ENCODE measurements around the gene LMO7.

LMO7 gene

DNA sequence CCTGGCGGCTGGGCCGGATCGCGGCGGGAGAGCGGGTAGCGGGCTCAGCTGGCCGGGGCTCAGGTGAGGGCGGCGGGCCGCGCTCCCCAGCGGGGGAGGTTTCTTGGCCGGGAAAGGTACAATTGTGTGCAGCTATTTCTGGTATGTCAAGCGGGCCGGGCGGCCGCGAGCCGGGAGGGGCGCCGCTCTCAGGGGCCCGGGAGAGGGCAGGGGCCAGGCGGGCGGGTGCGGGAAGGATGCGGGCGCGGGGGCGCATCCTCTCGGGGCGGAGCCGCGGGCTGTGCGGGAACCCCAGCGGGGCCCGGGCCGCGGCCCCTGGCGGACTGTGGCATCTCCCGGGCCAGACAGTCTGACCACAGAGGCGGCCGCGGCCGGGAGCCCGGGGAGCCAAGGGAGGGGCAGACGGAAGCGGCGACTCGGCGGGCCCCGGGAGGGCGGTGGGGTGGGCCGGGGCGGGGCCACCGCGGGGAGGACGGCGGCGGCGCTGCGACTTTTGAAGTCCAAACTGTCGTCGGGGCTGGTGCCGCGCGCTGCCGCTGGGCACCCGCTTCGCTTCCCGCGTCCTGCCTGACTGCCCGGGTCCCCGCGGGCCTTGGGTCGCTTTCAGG, at the start of gene LMO7:
Gene LMO7 (plus strand): TSS at position 503 of the 608 bp plus-strand sequence. CDS start 328 bp downstream, outside the sequence.
- no peak for DNase-seq (ENCODE audit: low read depth in 2 of 2)

DNA sequence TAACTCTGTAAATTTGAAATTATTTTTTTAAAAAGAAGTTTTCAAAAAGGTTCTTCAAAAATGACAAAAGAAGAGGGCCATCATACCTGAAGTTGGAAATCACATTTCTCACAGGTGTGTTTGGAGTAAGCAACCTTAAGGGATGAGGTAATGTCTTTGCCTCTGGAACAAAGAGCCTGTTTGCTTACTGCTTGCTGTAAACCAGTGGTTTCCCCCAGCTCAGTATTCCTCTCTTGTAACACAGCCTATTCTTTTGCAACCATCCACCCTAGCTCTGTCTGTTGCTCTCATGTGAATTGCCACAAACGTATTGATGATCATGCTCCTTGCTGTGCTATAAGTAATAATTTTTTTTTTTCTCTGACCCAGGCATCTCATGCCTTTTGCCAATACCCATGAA, 48.5 kb upstream of the LMO7 start:
- no peak for DNase-seq (ENCODE audit: low read depth in 2 of 2)

DNA sequence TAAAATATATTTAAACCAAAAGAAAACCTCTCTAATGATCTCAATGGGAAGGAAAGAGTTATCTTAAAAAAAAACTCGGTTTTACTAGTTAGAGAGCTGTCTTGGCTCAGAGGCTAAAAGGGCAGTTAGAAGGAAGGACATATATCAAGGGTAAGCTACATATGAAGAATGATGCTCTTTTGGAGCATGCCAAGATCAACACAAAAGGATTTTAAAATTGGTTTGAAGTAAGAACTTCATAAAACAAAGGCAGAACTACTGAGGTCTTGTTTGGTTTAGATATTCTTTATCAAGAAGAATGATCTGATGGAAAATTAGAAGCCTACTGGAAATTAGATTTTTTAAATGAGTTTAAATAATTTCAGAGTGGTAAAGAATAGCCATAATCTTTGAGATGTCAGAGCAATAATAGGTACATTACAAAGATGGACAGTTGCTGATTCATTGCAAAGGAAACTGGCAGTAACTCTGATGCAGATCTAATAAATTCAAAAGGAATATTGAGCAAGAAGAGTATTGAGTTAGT, 39.4 kb upstream of the LMO7 start:
- DNase-seq (ENCODE audit: low read depth in 2 of 2), result no peak

DNA sequence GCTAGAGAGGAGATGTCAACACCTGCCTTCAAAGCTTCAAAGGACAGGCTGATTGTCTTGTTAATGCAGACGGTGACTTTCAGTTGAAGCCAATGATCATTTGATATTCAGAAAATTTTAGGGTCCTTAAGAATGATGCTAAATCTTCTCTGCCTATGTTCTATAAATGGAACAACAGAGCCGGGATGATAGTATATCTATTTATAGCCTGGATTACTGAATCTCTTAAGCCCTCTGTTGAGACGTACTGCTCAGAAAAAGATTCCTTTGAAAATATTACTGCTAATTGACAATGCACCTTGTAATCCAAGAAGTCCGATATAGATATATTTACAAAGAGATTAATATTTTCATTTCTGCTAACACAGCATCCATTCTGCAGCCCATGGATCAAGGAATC, 35.8 kb upstream of the LMO7 start:
- DNase-seq (ENCODE audit: low read depth in 2 of 2), result no peak

DNA sequence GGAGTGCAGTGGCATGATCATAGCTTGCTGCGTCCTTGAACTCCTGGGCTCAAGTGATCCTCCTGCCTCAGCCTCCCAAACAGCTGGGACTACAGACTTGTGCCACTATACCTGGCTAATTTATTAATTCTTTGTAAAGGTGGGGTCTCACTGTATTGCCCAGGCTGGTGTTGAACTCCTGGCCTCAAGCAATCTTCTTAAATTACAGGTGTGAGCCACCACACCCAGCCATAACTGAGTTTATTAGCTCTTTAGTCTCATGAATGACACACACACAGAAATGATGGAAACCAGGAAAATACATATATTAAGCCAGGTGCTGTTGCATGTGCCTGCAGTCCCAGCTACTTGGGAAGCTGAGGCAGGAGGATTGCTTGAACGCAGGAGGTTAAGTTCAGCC, 33.1 kb upstream of the LMO7 start:
- no peak for DNase-seq (ENCODE audit: low read depth in 2 of 2)

DNA sequence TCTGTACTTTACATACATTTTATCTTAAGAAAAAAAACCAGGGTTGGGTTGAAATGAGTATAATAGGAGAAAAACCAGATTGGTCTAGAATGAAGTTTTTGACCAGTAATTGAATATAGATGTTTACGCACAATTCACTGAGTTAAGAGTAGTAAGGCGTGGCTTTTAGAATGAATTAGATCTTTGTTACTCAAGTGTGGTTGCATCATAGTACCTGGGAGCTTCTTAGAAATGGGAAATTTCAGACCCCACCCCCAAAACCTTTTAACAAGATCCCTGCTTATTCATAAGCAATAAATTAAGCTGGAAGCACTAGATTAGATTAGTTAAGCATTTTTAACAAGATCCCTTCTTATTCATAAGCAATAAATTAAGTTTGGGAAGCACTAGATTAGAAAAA, 28.7 kb upstream of the LMO7 start:
- no peak for DNase-seq (ENCODE audit: low read depth in 2 of 2)

DNA sequence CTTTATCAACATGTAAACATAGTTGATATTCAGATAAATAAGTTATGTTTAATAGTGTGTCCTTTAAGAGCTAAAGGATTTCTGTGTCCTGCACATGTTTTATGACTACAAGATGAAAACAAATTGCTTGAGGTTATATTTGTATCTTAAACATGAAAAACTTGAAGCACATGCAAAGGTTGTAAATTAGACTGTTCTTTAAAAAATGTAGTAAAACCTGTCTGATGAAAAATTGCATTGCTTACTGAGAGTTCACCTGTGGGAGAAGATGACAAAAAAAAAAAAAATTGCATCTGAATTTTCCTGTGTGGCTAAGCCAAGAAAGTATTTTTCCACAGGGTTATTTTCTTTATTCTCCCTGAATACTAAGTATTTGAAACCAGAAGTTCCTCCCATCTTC, 25.7 kb upstream of the LMO7 start:
- DNase-seq (ENCODE audit: low read depth in 2 of 2), result no peak

DNA sequence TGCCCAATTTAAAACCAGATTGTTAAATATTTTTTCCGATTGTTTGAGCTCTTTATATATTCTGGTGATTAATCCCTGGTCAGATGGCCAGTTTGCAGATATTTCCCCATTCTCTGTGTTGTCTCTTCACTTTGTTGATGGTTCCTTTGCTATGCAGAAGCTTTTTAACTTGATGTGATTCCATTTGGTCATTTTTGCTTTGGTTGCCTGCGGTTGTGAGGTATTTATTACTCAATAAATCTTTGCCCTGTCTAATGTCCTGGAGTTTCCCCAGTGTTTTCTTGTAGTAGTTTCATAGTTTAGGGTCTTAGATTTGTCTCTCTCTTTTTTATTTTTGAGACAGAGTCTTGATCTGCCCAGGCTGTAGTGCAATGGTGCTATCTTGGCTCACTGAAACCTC, 23.8 kb upstream of the LMO7 start:
- DNase-seq (ENCODE audit: low read depth in 2 of 2), result no peak

DNA sequence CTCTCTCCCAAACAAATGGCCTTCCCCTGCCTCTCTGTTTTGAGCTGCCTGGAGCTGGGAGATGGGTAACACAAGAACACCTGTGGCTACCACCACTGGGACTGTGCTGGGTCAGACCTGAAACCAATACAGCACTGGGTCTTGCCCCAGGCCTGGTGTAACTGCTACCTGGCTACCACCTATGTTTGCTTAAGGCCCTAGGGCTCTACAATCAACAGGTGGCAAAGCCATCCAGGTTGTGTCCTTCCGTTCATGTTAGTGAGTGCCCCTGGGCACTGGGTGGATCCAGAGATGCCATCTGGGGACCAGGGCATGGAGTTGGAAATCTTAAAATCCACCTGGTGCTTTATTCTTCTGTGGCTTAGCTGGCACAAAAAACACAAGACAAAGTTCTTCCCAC, 18.9 kb upstream of the LMO7 start:
- DNase-seq (ENCODE audit: low read depth in 2 of 2), result no peak

DNA sequence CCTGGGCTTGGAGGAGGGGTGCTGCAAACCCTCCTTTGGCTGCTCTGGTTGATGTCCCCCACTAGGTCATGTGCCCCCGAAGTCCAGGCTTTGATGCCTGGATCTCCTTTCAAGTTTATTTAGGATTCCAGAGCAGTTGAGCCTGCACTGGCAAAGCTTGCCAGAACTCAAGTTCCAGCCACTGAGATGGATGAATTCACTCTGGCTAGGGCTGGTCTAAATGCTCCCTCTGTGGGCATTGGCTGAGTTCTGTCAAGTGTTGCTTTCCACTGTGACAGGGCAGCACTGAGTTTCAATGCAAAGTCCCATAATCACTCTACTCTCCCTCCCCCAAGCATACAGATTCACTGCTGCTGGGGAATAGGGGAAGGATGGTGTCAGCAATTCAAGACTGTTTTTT, 17.8 kb upstream of the LMO7 start:
- no peak for DNase-seq (ENCODE audit: low read depth in 2 of 2)

DNA sequence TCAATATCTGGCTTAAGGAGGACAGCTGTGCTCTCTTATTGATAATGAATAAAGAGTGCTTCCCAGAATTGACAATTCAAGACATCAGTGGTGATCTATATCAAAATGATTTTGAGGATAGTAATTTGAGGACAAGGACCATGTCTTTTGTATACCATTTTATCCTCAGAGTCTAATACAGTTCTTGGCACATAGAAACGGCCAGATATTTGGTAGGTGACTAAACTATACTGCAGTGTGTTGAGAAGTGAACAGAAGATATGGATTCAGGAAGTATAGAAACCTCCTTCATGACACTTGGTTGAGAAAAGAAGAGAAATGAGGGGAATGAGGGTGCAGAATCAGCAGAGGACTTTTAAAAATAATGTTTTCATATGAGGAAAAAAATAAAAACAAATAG, 16.1 kb upstream of the LMO7 start:
- no peak for DNase-seq (ENCODE audit: low read depth in 2 of 2)

DNA sequence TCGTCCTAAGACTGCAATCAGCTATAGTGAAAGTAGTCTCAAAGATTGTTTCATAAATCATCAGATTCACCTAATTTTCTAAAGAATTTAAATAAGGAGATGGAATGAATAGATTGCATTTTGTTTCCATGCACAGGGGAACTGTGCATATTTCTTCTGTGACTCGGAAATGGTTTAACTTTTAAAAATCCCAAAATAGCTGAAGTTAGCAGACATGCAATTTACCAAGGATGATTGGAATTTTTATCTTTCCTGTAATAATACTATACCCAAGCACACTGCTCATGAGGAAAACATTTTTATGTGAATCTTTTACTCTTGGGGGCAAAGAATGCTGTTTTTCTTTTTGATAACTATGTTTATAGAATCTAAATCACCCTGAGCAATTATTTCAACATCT, 15.0 kb upstream of the LMO7 start:
- DNase-seq (ENCODE audit: low read depth in 2 of 2), result peak; percentile 89 to 90

DNA sequence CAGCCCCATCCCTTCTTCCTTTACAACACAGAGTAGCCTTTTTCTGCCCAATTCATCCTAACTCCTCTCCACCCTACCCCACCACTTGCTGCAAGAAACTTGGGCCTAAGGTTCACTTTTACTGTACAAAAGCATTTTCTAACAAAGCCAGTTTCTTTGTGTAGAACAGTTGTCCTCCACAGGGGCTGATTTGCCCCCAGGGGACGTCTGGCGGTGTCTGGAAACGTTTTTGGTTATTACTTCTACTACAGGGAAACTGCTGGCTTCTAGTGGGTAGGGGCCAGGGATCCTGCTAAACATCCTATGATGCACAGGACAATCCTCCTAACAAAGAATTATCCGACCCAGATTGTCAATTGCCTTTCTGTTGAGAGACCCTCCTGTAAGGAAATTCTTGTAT, 7.3 kb upstream of the LMO7 start:
- DNase-seq (ENCODE audit: low read depth in 2 of 2), result no peak

DNA sequence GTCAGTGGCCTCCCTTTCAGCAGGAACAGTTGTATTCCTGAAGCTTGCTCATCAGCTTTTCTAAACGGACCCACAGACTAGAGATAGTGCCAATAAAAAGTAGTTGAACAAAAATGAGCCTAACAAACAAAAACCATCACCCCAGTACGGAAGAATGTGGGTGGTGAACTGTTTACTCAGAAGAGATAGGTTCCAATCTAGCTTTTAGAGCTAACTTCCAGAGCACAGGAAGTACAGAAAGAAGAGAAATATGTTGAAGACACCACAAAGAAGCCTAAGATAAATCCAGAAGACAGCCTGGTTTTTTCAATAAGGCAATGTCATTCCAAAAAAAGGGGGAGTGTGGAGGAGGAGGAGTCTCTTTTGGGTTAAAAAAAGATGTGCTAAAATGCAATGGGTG, 2.8 kb upstream of the LMO7 start:
- peak; percentile 96 for DNase-seq (ENCODE audit: low read depth in 2 of 2)

DNA sequence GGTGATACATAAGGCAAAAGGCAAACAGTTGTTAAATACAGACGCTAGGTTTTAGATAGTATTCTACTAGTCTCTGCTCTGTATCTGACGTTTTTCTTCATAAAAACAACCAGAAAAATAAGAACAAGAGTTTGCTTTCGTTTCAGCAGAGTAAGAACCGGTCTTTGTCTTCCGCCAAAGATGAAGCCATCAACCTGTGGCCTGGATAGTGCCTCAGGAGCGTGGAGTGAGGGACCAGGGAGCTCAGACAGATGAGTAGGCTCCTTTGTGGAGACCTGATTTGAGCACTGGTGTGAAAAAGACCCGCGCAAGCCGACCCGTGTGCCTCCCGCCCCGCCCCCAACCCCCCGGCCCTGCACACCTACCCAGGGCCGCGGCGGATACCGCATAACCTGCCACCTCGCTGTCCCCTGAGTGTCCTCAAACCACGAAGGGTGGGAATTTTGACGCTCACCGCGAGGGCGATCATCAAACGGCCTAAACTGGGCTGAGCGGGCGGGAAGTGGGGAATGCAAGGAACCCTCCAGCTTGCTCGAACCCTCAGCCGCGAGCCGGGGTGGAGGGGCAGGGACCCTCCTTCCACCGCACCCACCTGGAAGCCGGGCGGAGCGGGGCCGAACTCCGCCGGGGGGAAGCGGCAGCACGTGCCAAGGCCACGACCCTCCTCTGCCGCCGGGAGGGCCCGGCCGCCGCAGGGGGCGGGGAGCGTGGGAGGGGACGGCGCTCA, 866 bp upstream of the LMO7 start:
- no peak for DNase-seq (ENCODE audit: low read depth in 2 of 2)

DNA sequence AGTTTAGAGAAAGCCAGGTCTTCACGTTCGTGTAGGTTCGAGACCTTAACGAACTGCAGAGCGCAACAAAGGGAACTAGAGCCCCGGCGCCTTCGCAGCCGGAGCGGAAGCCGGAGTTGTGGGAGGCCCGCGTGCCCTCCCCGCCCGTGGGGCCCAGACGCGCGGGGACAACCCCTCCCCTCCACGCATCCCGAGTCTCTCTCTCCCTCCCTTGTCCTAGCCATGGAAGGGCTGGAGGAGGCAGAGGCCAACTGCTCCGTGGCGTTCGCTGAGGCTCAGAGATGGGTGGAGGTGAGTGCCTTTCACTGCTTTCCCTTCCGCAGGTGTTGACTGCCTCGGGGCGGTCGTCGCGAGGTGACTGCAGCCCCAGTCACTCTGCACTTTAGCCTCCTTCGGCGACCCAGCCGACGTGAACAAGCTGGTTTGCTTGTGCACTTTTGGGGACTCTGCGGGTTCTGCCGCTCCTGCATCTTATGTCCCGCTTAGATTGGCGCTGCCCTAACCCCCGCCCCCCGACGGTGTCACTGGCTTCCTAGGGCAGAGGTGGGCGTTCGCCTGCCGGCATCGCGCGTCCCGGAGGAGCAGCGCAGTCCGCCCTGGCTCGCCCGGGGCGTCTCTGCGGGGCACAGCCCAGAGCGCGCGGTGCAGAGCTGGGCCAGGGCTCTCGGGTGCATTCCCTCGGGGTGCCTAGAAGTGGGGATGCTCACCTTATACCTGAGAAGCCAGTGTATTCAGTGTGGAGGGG, 478 bp downstream of the LMO7 start:
- DNase-seq (ENCODE audit: low read depth in 2 of 2), result no peak

DNA sequence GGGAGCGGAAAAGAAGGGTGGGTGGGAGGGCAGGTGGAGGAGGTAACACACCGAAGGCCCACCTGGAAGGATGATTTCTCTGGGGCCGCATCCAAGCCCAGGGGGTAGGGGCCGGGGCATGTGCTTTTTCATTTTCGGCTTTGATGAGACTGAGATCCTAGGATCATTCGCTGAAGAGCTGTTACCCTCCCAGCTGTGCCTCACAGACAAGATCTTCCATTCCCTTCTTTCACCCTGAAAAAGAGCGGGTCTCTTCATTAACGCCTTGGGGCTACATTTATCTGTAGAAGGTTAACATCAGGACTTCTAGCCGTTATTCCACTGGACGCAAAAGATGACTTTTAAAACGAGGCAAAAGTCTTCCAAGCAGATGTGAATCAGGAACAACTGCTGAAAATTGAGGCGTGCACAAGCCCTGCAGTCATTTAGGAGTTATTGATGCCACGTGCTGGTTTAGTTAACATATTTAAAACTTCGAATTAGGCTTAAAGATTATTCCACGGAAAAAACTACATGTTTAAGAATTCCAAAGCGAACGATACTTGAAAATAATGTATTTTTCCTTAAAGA, 1.1 kb downstream of the LMO7 start:
- no peak for DNase-seq (ENCODE audit: low read depth in 2 of 2)

DNA sequence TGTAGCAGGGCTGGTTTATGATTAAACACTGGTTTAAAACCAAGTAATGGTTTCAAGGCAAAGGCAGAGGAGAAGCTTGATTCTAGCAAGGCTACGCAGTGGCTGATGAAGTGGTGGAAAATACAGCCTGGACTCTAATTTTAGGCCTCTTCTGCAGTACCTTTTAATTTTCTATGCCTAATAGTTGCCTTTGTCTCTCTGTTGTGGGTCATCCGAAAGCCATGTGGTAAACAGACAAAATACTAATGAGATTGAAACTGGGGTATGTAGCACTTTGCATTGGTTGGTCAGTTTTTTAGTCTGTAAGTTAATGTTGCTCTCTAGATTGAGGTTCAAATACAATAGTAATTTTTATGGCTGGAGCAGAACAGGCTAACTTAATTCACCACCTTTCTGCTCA, 3.3 kb downstream of the LMO7 start:
- no peak for DNase-seq (ENCODE audit: low read depth in 2 of 2)

DNA sequence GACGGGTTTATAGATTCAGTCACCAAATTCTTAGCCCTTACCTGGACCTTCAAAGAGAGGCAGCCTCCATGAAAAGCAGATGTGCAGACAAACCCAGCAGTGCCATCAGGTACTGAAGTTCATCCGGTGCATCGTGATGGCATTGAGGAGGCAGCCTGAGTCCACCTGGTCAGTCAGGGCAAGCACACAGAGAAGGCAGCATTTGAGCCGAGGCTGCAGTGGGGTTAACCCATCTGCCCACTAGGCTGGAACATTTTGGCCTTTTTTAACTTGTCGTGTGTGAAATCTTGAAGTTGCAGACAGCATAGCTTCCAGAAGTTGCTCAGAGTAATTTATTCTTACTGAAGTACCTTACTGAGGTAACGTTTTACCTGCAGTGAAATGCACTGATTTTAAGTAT, 4.9 kb downstream of the LMO7 start:
- no peak for DNase-seq (ENCODE audit: low read depth in 2 of 2)

DNA sequence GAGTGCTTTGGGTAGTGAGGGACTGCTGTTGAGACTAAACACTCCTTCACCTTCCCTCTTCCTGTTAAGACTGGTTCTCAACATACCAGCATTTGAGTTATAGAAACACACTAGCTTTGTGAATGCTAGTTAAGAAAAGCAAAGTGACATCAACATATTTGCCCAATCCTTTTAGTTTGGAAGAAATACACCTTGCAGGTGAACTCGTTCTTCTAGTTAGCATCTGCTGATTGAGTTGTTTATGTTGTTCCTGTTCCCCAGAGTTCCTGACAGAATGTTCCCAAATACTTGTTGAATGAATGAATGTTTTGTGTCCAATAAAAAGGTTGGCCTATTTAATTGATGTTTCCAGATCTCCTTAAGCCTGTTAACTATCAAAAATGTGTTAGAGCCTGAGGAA, 7.1 kb downstream of the LMO7 start:
- no peak for DNase-seq (ENCODE audit: low read depth in 2 of 2)

DNA sequence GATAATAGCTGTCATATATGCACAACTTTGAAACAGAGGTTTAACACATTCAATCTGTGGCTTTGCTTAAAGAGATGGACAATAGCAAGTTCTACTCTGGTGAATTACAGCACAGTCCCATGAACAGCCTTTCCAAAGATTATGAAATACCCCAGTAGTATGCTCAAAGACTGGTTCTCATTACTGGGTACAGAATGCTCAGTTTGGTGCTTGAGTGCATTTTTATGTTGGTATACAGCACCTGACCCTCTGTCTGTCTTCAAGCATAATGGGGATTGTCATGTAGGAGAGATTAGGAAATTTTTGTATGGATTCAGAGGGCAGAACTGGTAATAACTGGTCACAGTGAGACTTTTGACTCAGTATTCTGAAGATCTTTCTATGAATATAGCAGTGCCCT, 7.6 kb downstream of the LMO7 start:
- DNase-seq (ENCODE audit: low read depth in 2 of 2), result no peak

DNA sequence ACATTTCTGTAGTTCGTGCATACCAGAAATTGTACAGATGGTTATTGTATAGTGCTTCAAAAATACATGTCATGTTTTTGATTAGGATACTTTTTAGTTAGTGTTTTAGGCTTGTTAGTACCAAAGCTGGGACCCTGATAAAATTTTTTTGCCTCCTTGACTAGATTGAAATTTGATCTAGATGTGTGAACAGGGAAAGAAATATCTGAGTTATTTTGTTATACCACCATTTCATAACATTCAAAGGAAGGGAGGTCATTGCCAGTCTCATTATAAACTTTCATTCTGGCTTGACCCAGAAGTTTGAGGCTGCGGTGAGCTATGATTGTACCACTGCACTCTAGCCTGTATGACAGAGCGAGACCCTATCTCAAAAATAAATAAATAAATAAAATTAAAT, 9.0 kb downstream of the LMO7 start:
- DNase-seq (ENCODE audit: low read depth in 2 of 2), result peak in 1 of 2 experiments; percentile 50
